ENCODE data around the gene DMRTA2. TPM values are rescaled to one million over a fixed set of nuclear protein-coding genes. Genes with fewer than 3 reads are reported as not detected.
A peak's percentile ranks its signal among the peaks of the same experiment; 100 is the strongest.

DMRTA2 gene
- total RNA-seq, 2 experiments from 2014 or later, result not detected

- Mint-ChIP-seq H3K4me3 (peak overlapping the region; percentile 83), H3K27me3 (peaks cover 89% of the 10 kb centered on the region), H3K9me3 (no peaks in the 10 kb centered on the region), H3K4me1 (ENCODE audit: low read depth) (peaks cover 46% of the 10 kb centered on the region), H3K27ac (no peak overlapping the region), H3K36me3 (ENCODE audit: low read depth) (no peaks in the 10 kb centered on the region)
- TF ChIP-seq CTCF (IDR thresholded peaks at IDR 0.05), result no peak
- Histone ChIP-seq H3K9me3 (ENCODE audit: control insufficient read depth in 1 of 2, insufficient read depth in 1 of 2, low read length in 2 of 2) (peaks cover 0 to 38% of the 10 kb centered on the region in 2 experiments), H3K27me3 (ENCODE audit: control insufficient read depth in 1 of 2, insufficient read depth in 2 of 2, low read length in 2 of 2) (peaks cover 76 to 98% of the 10 kb centered on the region in 2 experiments), H3K27ac (ENCODE audit: low read depth in 1 of 2, low read length in 2 of 2) (no peak overlapping the region), H3K4me1 (ENCODE audit: insufficient read depth, low read length) (peaks cover 32% of the 10 kb centered on the region), H3K36me3 (ENCODE audit: insufficient read depth, low read length) (no peaks in the 10 kb centered on the region), H3K4me3 (ENCODE audit: low read length) (peak overlapping the region; percentile 47)
- intact Hi-C loops (cut with DNase I, micrococcal nuclease), result no loop called here
- DNase-seq (no peak), ATAC-seq (ENCODE audit: poor library complexity) (no peak)
- ChIA-PET POLR2A (interaction anchor here (0.6 kb wide), 1 partner anchor 10 kb away, joined by 3 read pairs; no protein-coding TSS in a partner anchor), CTCF (no interaction called here)
Measured at GRCh38 chr1:50424884-50425375, 1.7 kb upstream of the DMRTA2 start.

- intact Hi-C loops (cut with DNase I, micrococcal nuclease), result no loop called here
- Mint-ChIP-seq H3K4me3 (peak overlapping the region; percentile 83), H3K9me3 (no peaks in the 10 kb centered on the region), H3K4me1 (ENCODE audit: low read depth) (peaks cover 49% of the 10 kb centered on the region), H3K27ac (no peak overlapping the region), H3K27me3 (peaks cover 87% of the 10 kb centered on the region), H3K36me3 (ENCODE audit: low read depth) (no peaks in the 10 kb centered on the region)
- Histone ChIP-seq H3K27me3 (ENCODE audit: control insufficient read depth in 1 of 2, insufficient read depth in 2 of 2, low read length in 2 of 2) (peaks cover 76 to 98% of the 10 kb centered on the region in 2 experiments), H3K36me3 (ENCODE audit: insufficient read depth, low read length) (no peaks in the 10 kb centered on the region), H3K9me3 (ENCODE audit: control insufficient read depth in 1 of 2, insufficient read depth in 1 of 2, low read length in 2 of 2) (peaks cover 0 to 38% of the 10 kb centered on the region in 2 experiments), H3K4me1 (ENCODE audit: insufficient read depth, low read length) (peaks cover 34% of the 10 kb centered on the region), H3K4me3 (ENCODE audit: low read length) (peak overlapping the region; percentile 47), H3K27ac (ENCODE audit: low read depth in 1 of 2, low read length in 2 of 2) (no peak overlapping the region)
- POLR2A ChIA-PET, result interaction anchor here (0.7 kb wide), 2 partner anchors 8 to 28 kb away, joined by 3 to 4 read pairs; no protein-coding TSS in a partner anchor
- ATAC-seq (ENCODE audit: poor library complexity), result no peak
- peak in 1 of 14 experiments; percentile 10 for DNase-seq
- CTCF ChIA-PET, result no interaction called here
- TF ChIP-seq CTCF (IDR thresholded peaks at IDR 0.05), result no peak
Measured at GRCh38 chr1:50424045-50424883, 1.0 kb upstream of the DMRTA2 start.

- DNase-seq (peak in 1 of 14 experiments; percentile 19), ATAC-seq (ENCODE audit: poor library complexity) (no peak)
- peak overlapping the region; percentile 83 for H3K4me3 Mint-ChIP-seq
- ChIA-PET CTCF (no interaction called here), POLR2A (interaction anchor here (0.7 kb wide), 1 partner anchor 29 kb away, joined by 3 read pairs; no protein-coding TSS in a partner anchor)
- peaks cover 37% of the 10 kb centered on the region for H3K4me1 ChIP-seq (ENCODE audit: insufficient read depth, low read length)
- no peaks in the 10 kb centered on the region for H3K9me3 Mint-ChIP-seq
- no peaks in the 10 kb centered on the region for H3K36me3 ChIP-seq (ENCODE audit: insufficient read depth, low read length)
- no peak overlapping the region for H3K27ac ChIP-seq (ENCODE audit: low read depth in 1 of 2, low read length in 2 of 2)
- peaks cover 81% of the 10 kb centered on the region for H3K27me3 Mint-ChIP-seq
- no peak for TF ChIP-seq CTCF (IDR thresholded peaks at IDR 0.05)
- H3K4me3 ChIP-seq (ENCODE audit: low read length), result peak overlapping the region; percentile 47
- peaks cover 74 to 94% of the 10 kb centered on the region in 2 experiments for H3K27me3 ChIP-seq (ENCODE audit: control insufficient read depth in 1 of 2, insufficient read depth in 2 of 2, low read length in 2 of 2)
- intact Hi-C loops (cut with DNase I, micrococcal nuclease), result no loop called here
- H3K4me1 Mint-ChIP-seq (ENCODE audit: low read depth), result peaks cover 49% of the 10 kb centered on the region
- no peaks in the 10 kb centered on the region for H3K36me3 Mint-ChIP-seq (ENCODE audit: low read depth)
- no peak overlapping the region for H3K27ac Mint-ChIP-seq
- H3K9me3 ChIP-seq (ENCODE audit: control insufficient read depth in 1 of 2, insufficient read depth in 1 of 2, low read length in 2 of 2), result peaks cover 0 to 38% of the 10 kb centered on the region in 2 experiments
Measured at GRCh38 chr1:50423670-50424000, 392 bp upstream of the DMRTA2 start.

Data from CD4-positive, alpha-beta T cell (primary cell).